Measurements from ENCODE around the gene KMT2D.

The KMT2D gene

GRCh38 chr12:49013428-49013827, 47.2 kb downstream of the KMT2D start:
- no peak overlapping the region for H3K4me3 ChIP-seq (ENCODE audit: low read depth, low read length)
- TF ChIP-seq, protein P1, sequence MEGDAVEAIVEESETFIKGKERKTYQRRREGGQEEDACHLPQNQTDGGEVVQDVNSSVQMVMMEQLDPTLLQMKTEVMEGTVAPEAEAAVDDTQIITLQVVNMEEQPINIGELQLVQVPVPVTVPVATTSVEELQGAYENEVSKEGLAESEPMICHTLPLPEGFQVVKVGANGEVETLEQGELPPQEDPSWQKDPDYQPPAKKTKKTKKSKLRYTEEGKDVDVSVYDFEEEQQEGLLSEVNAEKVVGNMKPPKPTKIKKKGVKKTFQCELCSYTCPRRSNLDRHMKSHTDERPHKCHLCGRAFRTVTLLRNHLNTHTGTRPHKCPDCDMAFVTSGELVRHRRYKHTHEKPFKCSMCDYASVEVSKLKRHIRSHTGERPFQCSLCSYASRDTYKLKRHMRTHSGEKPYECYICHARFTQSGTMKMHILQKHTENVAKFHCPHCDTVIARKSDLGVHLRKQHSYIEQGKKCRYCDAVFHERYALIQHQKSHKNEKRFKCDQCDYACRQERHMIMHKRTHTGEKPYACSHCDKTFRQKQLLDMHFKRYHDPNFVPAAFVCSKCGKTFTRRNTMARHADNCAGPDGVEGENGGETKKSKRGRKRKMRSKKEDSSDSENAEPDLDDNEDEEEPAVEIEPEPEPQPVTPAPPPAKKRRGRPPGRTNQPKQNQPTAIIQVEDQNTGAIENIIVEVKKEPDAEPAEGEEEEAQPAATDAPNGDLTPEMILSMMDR (IDR thresholded peaks at IDR 0.05; ENCODE audit: low read depth, low read length) = no peak

- TF ChIP-seq, protein P1 (IDR thresholded peaks at IDR 0.05; ENCODE audit: low read depth, low read length) = no peak
- H3K4me3 ChIP-seq (ENCODE audit: low read depth, low read length) = no peak overlapping the region
Measured at GRCh38 chr12:49012739-49013138, 47.9 kb downstream of the KMT2D start.
